Measurements from ENCODE around the gene AMY1B. TPM values are rescaled to one million over a fixed set of nuclear protein-coding genes. Genes with fewer than 3 reads are reported as not detected.
"Not testable (repeated sequence)": the region's sequence is repeated elsewhere in the genome, so short reads cannot be mapped to it uniquely, and the experiment has no call there.

The AMY1B gene
- total and polyA plus RNA-seq, 4 donors = not detected

GRCh38 chr1:103641194-103641593 lies 54.8 kb downstream of the AMY1B start:
- H3K4me1 ChIP-seq (ENCODE audit: control insufficient read depth in 4 of 4, insufficient read depth in 4 of 4, low read length in 3 of 4); H3K36me3 ChIP-seq (ENCODE audit: control insufficient read depth in 4 of 4, insufficient read depth in 3 of 4, low read depth in 1 of 4, low read length in 3 of 4); H3K4me3 ChIP-seq (ENCODE audit: low read depth in 1 of 3, low read length in 3 of 3); H3K9ac ChIP-seq (ENCODE audit: low read depth in 1 of 2, low read length in 2 of 2); H3K27me3 ChIP-seq (ENCODE audit: control insufficient read depth in 4 of 4, insufficient read depth in 4 of 4, low read length in 3 of 4); DNase-seq (ENCODE audit: low spot score); H3K9me3 ChIP-seq (ENCODE audit: control insufficient read depth in 4 of 4, low read length in 3 of 4); H3K27ac ChIP-seq (ENCODE audit: low read depth in 1 of 2, low read length in 2 of 2): not testable (repeated sequence)
- no CpG with 5 or more reads among the region's 3 CpGs for WGBS

Small RNA genes within 50 kb of the gene (small RNA-seq; reads per million reads assigned to genes)
- gene AC105272.1 = not detected

Other genes with a start within 250 kb of the AMY1B start
- 10 to 100 TPM in 1 of 2 donors, 1 to 10 TPM in 1; 6.1 to 13.1 TPM for gene RNPC3, start 170.5 kb downstream of the AMY1B start, total RNA-seq
- 10 to 100 TPM in 1 of 2 donors, 1 to 10 TPM in 1; 4.2 to 18.0 TPM for gene RNPC3, start 170.5 kb downstream of the AMY1B start, polyA plus RNA-seq
- 10 to 100 TPM in 1 of 2 donors, 1 to 10 TPM in 1; 5.4 to 16.7 TPM for gene AMY2B, start 124.6 kb downstream of the AMY1B start, total RNA-seq
- 10 to 100 TPM in 1 of 2 donors, 1 to 10 TPM in 1; 2.1 to 12.3 TPM for gene AMY2B, start 124.6 kb downstream of the AMY1B start, polyA plus RNA-seq
- gene AMY2A, start 78.8 kb downstream of the AMY1B start, total RNA-seq = not detected
- not detected for gene AMY2A, start 78.8 kb downstream of the AMY1B start, polyA plus RNA-seq
- gene AMY1A, start 40.5 kb downstream of the AMY1B start, total RNA-seq = not detected
- gene AMY1A, start 40.5 kb downstream of the AMY1B start, polyA plus RNA-seq = not detected
- not detected for gene AMY1C, start 53.7 kb upstream of the AMY1B start, total RNA-seq
- not detected for gene AMY1C, start 53.7 kb upstream of the AMY1B start, polyA plus RNA-seq